Kidney tubule cell (primary cell): ENCODE measurements around the gene INHBE.

ENCODE experiments used
- DNase-seq: peaks from one replicate; pipeline ENCODE4 v3.0.0-alpha.2; 2018; ENCODE audit warnings: low spot score

INHBE gene

GRCh38 chr12:57461276-57461916, 6.3 kb downstream of the INHBE start:
- no peak for DNase-seq

- DNase-seq, result no peak
These were observed 6.8 kb downstream of the INHBE start for GRCh38 chr12:57461917-57462250.

DNA sequence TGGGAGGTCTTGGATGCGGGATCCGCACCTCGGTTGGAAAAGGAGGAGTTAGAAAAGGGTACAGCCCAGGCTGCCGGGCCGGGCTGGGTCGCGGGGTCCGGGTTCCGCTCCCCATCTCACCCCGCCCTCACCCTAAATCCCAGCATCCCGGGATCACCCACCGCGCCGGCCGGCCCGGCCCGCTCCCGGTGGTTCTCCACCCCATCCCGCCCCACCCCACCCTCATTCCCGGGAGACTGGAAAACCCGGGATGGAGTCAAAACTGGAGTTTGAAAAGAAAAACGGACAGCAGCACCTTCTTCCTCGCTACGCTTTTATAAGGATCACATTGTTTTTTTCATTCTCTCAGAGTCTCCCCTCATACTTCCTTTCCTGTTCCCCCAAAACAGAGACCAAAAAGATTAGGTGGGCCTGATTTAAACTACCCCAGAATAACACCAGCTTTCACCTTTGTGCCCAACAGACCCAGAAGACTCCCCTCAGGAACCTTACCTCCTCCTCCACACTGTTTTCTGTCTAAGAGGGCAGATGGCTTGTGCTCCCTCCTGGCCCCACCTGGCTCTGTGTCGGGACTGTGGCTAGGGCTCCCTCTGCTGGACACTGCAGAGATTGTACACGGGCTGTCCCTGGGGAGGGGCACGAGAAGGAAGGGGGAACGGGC, 7.3 kb downstream of the INHBE start:
- DNase-seq, result peak; percentile 91

- DNase-seq, result no peak
These were observed 7.8 kb downstream of the INHBE start for GRCh38 chr12:57462912-57463253.

DNA sequence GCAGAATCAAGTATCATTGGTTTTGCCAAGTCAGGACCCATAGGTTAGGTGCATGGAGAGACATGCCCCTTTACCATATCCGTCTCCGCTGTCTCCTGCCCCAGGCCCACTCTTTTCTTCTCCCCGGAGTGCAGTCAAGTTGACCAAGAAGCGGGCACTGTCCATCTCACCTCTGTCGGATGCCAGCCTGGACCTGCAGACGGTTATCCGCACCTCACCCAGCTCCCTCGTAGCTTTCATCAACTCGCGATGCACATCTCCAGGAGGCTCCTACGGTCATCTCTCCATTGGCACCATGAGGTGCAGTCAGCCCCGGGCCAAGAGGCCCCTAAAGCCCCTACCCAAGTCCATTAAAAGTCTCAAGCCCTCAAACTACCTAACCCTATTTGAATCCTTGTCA, 9.5 kb downstream of the INHBE start:
- DNase-seq, result no peak

GRCh38 chr12:57465030-57465746, 10.1 kb downstream of the INHBE start:
- DNase-seq, result no peak

- DNase-seq, result no peak
These were observed 10.8 kb downstream of the INHBE start for GRCh38 chr12:57465747-57466505.

DNA sequence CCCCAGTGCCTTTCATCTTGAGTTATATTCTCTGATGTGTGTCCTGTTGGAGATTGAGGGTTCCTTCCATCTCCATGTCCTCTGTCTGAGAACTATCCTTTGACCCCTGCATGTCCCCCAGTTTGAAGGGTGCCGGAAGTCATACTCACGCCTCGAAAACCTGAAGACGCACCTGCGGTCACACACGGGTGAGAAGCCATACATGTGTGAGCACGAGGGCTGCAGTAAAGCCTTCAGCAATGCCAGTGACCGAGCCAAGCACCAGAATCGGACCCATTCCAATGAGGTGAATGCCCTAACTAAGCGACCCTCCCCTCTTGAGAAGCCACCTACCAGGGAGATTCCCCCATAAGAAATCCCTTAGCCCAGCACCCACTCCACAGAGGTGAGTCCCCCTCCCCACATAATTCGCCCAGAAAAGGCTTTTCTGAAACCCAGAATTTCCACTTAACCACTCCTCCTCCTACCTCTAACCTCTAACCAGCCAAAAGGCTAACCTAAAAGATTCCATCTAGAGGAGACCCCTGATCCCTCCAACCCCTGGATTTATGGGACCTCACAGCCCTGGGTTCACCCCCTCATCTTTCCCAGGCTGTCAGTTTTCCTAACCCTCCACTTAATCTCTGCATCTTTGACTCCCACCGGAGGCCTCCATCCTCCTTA, 12.2 kb downstream of the INHBE start:
- no peak for DNase-seq

DNA sequence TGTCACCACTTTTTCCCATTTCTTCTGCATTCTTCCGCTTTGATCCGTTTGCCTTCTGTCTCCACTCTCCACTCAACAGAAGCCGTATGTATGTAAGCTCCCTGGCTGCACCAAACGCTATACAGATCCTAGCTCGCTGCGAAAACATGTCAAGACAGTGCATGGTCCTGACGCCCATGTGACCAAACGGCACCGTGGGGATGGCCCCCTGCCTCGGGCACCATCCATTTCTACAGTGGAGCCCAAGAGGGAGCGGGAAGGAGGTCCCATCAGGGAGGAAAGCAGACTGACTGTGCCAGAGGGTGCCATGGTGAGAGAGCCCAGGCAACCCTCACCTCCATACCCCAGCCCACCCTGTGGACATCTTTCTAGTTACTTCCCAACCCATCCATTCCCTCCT, 12.8 kb downstream of the INHBE start:
- no peak for DNase-seq

DNA sequence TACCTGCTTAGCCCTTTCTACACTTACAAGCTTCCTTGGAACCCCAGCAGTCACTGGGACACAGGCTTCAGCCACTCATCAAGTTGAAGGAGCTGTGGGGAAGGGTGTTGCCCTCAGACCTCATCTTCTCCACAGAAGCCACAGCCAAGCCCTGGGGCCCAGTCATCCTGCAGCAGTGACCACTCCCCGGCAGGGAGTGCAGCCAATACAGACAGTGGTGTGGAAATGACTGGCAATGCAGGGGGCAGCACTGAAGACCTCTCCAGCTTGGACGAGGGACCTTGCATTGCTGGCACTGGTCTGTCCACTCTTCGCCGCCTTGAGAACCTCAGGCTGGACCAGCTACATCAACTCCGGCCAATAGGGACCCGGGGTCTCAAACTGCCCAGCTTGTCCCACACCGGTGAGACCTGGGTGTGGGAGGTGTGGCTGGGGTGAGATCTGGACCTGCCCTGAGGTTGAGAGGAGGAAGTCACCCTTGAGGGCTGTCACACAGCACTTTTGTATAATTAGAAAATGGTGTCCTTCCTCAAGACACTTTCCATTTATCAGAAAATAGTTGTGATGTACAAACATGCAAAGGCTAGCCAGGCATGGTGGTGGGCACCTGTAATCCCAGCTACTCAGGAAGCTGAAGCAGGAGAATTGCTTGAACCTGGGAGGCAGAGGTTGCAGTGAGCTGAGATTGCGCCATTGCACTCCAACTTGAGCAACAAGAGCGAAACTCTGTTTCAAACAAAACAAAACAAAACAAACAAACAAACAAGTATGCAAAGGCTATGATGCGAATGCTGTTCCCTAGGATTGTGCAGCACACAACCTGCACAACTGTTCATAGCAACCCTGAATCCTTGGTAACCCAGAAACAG, 14.4 kb downstream of the INHBE start:
- DNase-seq, result no peak

- no peak for DNase-seq
These were observed 15.3 kb downstream of the INHBE start for GRCh38 chr12:57470286-57470969.

DNA sequence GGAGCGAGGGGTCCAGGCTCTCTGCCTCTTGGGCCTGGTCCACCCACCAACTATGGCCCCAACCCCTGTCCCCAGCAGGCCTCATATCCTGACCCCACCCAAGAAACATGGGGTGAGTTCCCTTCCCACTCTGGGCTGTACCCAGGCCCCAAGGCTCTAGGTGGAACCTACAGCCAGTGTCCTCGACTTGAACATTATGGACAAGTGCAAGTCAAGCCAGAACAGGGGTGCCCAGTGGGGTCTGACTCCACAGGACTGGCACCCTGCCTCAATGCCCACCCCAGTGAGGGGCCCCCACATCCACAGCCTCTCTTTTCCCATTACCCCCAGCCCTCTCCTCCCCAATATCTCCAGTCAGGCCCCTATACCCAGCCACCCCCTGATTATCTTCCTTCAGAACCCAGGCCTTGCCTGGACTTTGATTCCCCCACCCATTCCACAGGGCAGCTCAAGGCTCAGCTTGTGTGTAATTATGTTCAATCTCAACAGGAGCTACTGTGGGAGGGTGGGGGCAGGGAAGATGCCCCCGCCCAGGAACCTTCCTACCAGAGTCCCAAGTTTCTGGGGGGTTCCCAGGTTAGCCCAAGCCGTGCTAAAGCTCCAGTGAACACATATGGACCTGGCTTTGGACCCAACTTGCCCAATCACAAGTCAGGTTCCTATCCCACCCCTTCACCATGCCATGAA, 16.0 kb downstream of the INHBE start:
- DNase-seq, result no peak

DNA sequence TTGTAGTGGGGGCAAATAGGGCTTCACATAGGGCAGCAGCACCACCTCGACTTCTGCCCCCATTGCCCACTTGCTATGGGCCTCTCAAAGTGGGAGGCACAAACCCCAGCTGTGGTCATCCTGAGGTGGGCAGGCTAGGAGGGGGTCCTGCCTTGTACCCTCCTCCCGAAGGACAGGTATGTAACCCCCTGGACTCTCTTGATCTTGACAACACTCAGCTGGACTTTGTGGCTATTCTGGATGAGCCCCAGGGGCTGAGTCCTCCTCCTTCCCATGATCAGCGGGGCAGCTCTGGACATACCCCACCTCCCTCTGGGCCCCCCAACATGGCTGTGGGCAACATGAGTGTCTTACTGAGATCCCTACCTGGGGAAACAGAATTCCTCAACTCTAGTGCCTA, 16.6 kb downstream of the INHBE start:
- no peak for DNase-seq

DNA sequence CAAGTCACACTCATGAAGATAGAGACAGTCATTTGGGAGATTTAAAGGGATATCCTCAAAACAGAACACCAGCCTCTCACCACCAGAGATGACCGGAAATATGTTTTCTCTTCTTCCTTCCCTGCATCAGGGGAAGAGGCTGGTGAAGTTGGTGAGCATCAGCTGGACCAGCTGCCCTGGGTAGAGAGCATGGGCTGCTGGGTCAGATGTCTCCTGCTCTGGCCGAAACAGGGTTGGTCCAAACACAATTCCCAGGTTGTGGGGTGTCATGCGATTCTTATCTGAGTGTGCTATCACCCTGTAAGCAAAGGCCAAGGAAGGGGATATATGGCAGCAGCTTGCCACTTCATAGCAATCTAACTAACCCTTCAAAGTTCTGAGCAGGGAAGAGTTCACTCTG, 17.3 kb downstream of the INHBE start:
- no peak for DNase-seq

DNA sequence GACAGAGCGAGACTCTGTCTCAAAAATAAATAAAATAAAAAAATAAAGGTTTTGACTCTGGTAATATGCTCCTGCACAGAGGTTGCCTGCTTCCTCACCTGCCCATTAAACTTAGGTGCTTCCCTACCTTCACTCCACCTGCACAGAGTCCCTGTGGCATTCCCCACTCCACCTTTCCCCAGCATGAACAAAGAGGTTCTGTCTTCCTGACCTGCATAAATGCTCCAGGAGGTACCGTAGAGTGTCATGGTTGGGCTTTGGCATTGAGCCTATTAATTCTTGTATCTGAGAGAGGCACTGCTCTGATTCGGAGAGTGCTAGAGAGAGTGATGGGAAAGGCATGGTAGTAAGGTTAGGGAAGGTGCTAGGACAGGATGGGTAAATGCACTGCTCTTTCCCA, 18.3 kb downstream of the INHBE start:
- no peak for DNase-seq

DNA sequence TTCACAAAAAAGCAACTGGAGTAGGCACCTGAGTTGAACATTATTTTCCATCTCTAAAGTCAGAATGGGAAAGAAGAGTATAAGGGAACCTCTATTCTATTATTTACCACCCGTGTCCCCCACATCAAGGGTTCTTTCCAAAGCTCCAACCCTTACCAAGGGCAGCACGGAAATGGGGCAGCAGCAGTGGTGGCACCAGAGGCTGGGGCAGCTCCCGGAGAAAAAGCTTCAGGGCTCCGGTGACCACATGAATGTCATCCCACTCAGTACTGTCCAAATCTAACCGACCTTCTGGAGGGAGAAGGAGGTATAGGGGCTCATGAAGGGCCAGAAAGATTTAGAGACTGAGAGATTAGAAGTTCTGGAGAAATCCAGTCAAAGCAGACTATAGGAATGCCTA, 18.8 kb downstream of the INHBE start:
- DNase-seq, result no peak

GRCh38 chr12:57474430-57474829, 19.3 kb downstream of the INHBE start:
- DNase-seq, result no peak

- DNase-seq, result no peak
These were observed 19.8 kb downstream of the INHBE start for GRCh38 chr12:57474862-57475261.

GRCh38 chr12:57475271-57476161, 20.4 kb downstream of the INHBE start:
- DNase-seq, result no peak
